GM23338 (cell line): ENCODE results near the gene CCR5. TPM values are rescaled to one million over a fixed set of nuclear protein-coding genes. Genes with fewer than 3 reads are reported as not detected.

Experiments used
- ATAC-seq: fragments of 200-7000 bp; cut with Tn5 transposase; 3 replicates; pipeline ENCODE4 v1.9.1; 2020
- DNase-seq: peaks from one replicate; pipeline ENCODE4 v3.0.0-alpha.2; 2015; ENCODE audit warnings: low spot score
- H2AFZ ChIP-seq: fragments of 200-600 bp; sonication (generic); 2 replicates; pipeline ENCODE4 v1.8.0; 2016; ENCODE audit warnings: antibody characterized with exemption, mild to moderate bottlenecking, moderate library complexity
- H3F3A ChIP-seq: fragments of 200-600 bp; sonication (generic); replicated peaks from 2 replicates; pipeline ENCODE4 v1.8.0; 2017; ENCODE audit warnings: antibody characterized with exemption, mixed run types, low read depth
- H3K27ac ChIP-seq: fragments of 200-600 bp; sonication (generic); 2 replicates; pipeline ENCODE4 v1.6.1; 2016; ENCODE audit warnings: low read depth
- H3K27me3 ChIP-seq: fragments of 200-600 bp; sonication (generic); 2 replicates; pipeline ENCODE4 v1.8.0; 2016; ENCODE audit warnings: mild to moderate bottlenecking, mixed run types, moderate library complexity; ENCODE audit not compliant: insufficient read depth
- H3K36me3 ChIP-seq: fragments of 200-600 bp; sonication (generic); 2 replicates; pipeline ENCODE4 v1.8.0; 2016; ENCODE audit warnings: mild to moderate bottlenecking; ENCODE audit not compliant: insufficient read depth
- H3K4me1 ChIP-seq: fragments of 200-600 bp; sonication (generic); 2 replicates; pipeline ENCODE4 v1.8.0; 2016; ENCODE audit warnings: mild to moderate bottlenecking, moderate library complexity; ENCODE audit not compliant: insufficient read depth
- H3K4me2 ChIP-seq: fragments of 200-600 bp; sonication (generic); 2 replicates; pipeline ENCODE4 v1.7.1; 2017; ENCODE audit warnings: mixed run types
- H3K4me3 ChIP-seq: fragments of 200-600 bp; sonication (generic); 2 replicates; pipeline ENCODE4 v1.6.1; 2016; ENCODE audit warnings: mixed run types
- H3K79me2 ChIP-seq: fragments of 200-600 bp; sonication (generic); replicated peaks from 2 replicates; pipeline ENCODE4 v1.8.0; 2017; ENCODE audit warnings: mild to moderate bottlenecking; ENCODE audit not compliant: insufficient read depth
- H3K9me2 ChIP-seq: fragments of 200-600 bp; sonication (generic); 2 replicates; pipeline ENCODE4 v1.8.0; 2017; ENCODE audit not compliant: insufficient read depth
- H4K20me1 ChIP-seq: fragments of 200-600 bp; sonication (generic); replicated peaks from 2 replicates; pipeline ENCODE4 v1.8.0; 2017; ENCODE audit warnings: mild to moderate bottlenecking; ENCODE audit not compliant: insufficient read depth
- H3K27ac Mint-ChIP-seq: 2 replicates; pipeline ENCODE4 v1.8.0; 2020; ENCODE audit warnings: inconsistent platforms, mild to moderate bottlenecking, moderate library complexity, mixed read lengths
- H3K27me3 Mint-ChIP-seq: 3 replicates; pipeline ENCODE4 v1.8.0; 2022; ENCODE audit warnings: low read depth, mild to moderate bottlenecking, moderate library complexity, mixed read lengths, inconsistent platforms; ENCODE audit not compliant: insufficient read depth, poor library complexity
- H3K36me3 Mint-ChIP-seq: 3 replicates; pipeline ENCODE4 v1.8.0; 2021; ENCODE audit warnings: low read depth, mild to moderate bottlenecking, inconsistent platforms, moderate library complexity, mixed read lengths
- H3K4me1 Mint-ChIP-seq: 3 replicates; pipeline ENCODE4 v1.8.0; 2020; ENCODE audit warnings: mild to moderate bottlenecking, inconsistent platforms, mixed read lengths
- H3K4me3 Mint-ChIP-seq: 3 replicates; pipeline ENCODE4 v1.8.0; 2021; ENCODE audit warnings: moderate library complexity, mild to moderate bottlenecking, inconsistent platforms, mixed read lengths
- H3K9me3 Mint-ChIP-seq: 3 replicates; pipeline ENCODE4 v1.8.0; 2020; ENCODE audit warnings: moderate library complexity, mild to moderate bottlenecking, inconsistent platforms, mixed read lengths
- CREB1 ChIP-seq: fragments of 250-450 bp; sonication (Bioruptor Pico); IDR thresholded peaks from 2 replicates; pipeline ENCODE4 v1.5.0; 2020; ENCODE audit warnings: low read depth, mild to moderate bottlenecking, moderate library complexity
- EZH2phosphoT487 ChIP-seq: fragments of 200-600 bp; sonication (generic); IDR thresholded peaks from one replicate; pipeline ENCODE4 v1.8.1; 2018; ENCODE audit warnings: antibody characterized with exemption; ENCODE audit not compliant: unreplicated experiment
- POLR2AphosphoS5 ChIP-seq: IDR thresholded peaks from 2 replicates; pipeline ENCODE4 v1.6.1; 2016; ENCODE audit warnings: antibody characterized with exemption, low read depth
- STAT1 ChIP-seq: IDR thresholded peaks from one replicate; pipeline ENCODE4 v1.6.1; 2016; ENCODE audit warnings: antibody characterized with exemption; ENCODE audit not compliant: unreplicated experiment
- ZNF331 ChIP-seq: fragments of 250-450 bp; sonication (Bioruptor Pico); IDR thresholded peaks from 2 replicates; pipeline ENCODE4 v1.5.0; 2020; ENCODE audit warnings: low read depth, mild to moderate bottlenecking, moderate library complexity
- ZNF462 ChIP-seq: fragments of 250-450 bp; sonication (Bioruptor Pico); IDR thresholded peaks from 2 replicates; pipeline ENCODE4 v1.5.0; 2020; ENCODE audit warnings: mild to moderate bottlenecking, moderate library complexity
- polyA plus RNA-seq: library from polyadenylated mRNA; unstranded; fragments of >200 nt; fragmentation: Nextera tagmentation; extraction: Ambion mirVana; gene quantifications from 2 replicates; pipeline ENCODE4 v1.2.1, GENCODE V29; 2016
- total RNA-seq: library from RNA; depleted of rRNA; stranded (reverse); fragments of >200 nt; shearing (Covaris generic); gene quantifications from 2 replicates; pipeline ENCODE4 v1.2.3, GENCODE V29; 2014
- TF ChIP-seq, protein P1 (sequence below): IDR thresholded peaks from one replicate; pipeline ENCODE4 v1.6.1; 2018; ENCODE audit warnings: antibody characterized with exemption; ENCODE audit not compliant: unreplicated experiment
- TF ChIP-seq, protein P2 (sequence below): IDR thresholded peaks from 2 replicates; pipeline ENCODE4 v1.6.1; 2016; ENCODE audit warnings: antibody characterized with exemption

Gene CCR5
- total and polyA plus RNA-seq, 2 experiments from 2014 or later: not detected

- TF ChIP-seq ZNF462 (CRISPR knock-in tag): no peak
- TF ChIP-seq, protein P1, sequence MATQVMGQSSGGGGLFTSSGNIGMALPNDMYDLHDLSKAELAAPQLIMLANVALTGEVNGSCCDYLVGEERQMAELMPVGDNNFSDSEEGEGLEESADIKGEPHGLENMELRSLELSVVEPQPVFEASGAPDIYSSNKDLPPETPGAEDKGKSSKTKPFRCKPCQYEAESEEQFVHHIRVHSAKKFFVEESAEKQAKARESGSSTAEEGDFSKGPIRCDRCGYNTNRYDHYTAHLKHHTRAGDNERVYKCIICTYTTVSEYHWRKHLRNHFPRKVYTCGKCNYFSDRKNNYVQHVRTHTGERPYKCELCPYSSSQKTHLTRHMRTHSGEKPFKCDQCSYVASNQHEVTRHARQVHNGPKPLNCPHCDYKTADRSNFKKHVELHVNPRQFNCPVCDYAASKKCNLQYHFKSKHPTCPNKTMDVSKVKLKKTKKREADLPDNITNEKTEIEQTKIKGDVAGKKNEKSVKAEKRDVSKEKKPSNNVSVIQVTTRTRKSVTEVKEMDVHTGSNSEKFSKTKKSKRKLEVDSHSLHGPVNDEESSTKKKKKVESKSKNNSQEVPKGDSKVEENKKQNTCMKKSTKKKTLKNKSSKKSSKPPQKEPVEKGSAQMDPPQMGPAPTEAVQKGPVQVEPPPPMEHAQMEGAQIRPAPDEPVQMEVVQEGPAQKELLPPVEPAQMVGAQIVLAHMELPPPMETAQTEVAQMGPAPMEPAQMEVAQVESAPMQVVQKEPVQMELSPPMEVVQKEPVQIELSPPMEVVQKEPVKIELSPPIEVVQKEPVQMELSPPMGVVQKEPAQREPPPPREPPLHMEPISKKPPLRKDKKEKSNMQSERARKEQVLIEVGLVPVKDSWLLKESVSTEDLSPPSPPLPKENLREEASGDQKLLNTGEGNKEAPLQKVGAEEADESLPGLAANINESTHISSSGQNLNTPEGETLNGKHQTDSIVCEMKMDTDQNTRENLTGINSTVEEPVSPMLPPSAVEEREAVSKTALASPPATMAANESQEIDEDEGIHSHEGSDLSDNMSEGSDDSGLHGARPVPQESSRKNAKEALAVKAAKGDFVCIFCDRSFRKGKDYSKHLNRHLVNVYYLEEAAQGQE: no peak
- no peak for TF ChIP-seq CREB1 (CRISPR knock-in tag)
These were observed 47.3 kb downstream of the CCR5 start (continued) for GRCh38 chr3:46417841-46418611.

- H3K27ac Mint-ChIP-seq: no peak overlapping the region
- Histone ChIP-seq H3F3A (no peaks in the 10 kb centered on the region), H3K27ac (no peak overlapping the region)
- TF ChIP-seq, protein P1: no peak
- TF ChIP-seq, protein P2, sequence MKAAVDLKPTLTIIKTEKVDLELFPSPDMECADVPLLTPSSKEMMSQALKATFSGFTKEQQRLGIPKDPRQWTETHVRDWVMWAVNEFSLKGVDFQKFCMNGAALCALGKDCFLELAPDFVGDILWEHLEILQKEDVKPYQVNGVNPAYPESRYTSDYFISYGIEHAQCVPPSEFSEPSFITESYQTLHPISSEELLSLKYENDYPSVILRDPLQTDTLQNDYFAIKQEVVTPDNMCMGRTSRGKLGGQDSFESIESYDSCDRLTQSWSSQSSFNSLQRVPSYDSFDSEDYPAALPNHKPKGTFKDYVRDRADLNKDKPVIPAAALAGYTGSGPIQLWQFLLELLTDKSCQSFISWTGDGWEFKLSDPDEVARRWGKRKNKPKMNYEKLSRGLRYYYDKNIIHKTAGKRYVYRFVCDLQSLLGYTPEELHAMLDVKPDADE: no peak
- no peak for TF ChIP-seq ZNF331 (CRISPR knock-in tag)
- TF ChIP-seq CREB1 (CRISPR knock-in tag): no peak
- TF ChIP-seq EZH2phosphoT487: no peak
- no peak for TF ChIP-seq STAT1
- TF ChIP-seq POLR2AphosphoS5: no peak
These were observed 49.1 kb downstream of the CCR5 start for GRCh38 chr3:46419816-46420215.

More at GRCh38 chr3:46419816-46420215, 49.1 kb downstream of the CCR5 start:
- H3K4me2 ChIP-seq: no peak overlapping the region
- no peak for DNase-seq
- H3K27me3 ChIP-seq: no peaks in the 10 kb centered on the region
- no peaks in the 10 kb centered on the region for H4K20me1 ChIP-seq
- H3K9me2 ChIP-seq: no peaks in the 10 kb centered on the region
- H3K4me1 Mint-ChIP-seq: peaks cover 17% of the 10 kb centered on the region; the same call in 2 of the 3 replicates
- H3K36me3 Mint-ChIP-seq: no peaks in the 10 kb centered on the region
- H3K4me3 Mint-ChIP-seq: no peak overlapping the region
- no peaks in the 10 kb centered on the region for H3K9me3 Mint-ChIP-seq
- no peaks in the 10 kb centered on the region for H3K27me3 Mint-ChIP-seq
- no peak overlapping the region for H2AFZ ChIP-seq
- H3K79me2 ChIP-seq: no peaks in the 10 kb centered on the region
- no peak for ATAC-seq
- H3K4me3 ChIP-seq: no peak overlapping the region
- no peaks in the 10 kb centered on the region for H3K36me3 ChIP-seq
- no peaks in the 10 kb centered on the region for H3K4me1 ChIP-seq
